Measurements from ENCODE around the gene SKAP1.

The SKAP1 gene

GRCh38 chr17:48175692-48176470 is 254.1 kb downstream of the SKAP1 start:
- no peak for DNase-seq (ENCODE audit: low read depth in 2 of 2)

- DNase-seq (ENCODE audit: low read depth in 2 of 2), result no peak
Measured at GRCh38 chr17:48174833-48175523, 255.0 kb downstream of the SKAP1 start.

- no peak for DNase-seq (ENCODE audit: low read depth in 2 of 2)
Measured at GRCh38 chr17:48173191-48173984, 256.6 kb downstream of the SKAP1 start.

GRCh38 chr17:48169926-48170325 is 260.1 kb downstream of the SKAP1 start:
- DNase-seq (ENCODE audit: low read depth in 2 of 2), result no peak

GRCh38 chr17:48163809-48164208 is 266.2 kb downstream of the SKAP1 start:
- no peak for DNase-seq (ENCODE audit: low read depth in 2 of 2)

- no peak for DNase-seq (ENCODE audit: low read depth in 2 of 2)
Measured at GRCh38 chr17:48162946-48163506, 267.0 kb downstream of the SKAP1 start.

GRCh38 chr17:48162306-48162934 is 267.6 kb downstream of the SKAP1 start:
- no peak for DNase-seq (ENCODE audit: low read depth in 2 of 2)

GRCh38 chr17:48161127-48161905 is 268.7 kb downstream of the SKAP1 start:
- no peak for DNase-seq (ENCODE audit: low read depth in 2 of 2)

GRCh38 chr17:48160177-48161081 is 269.6 kb downstream of the SKAP1 start:
- no peak for DNase-seq (ENCODE audit: low read depth in 2 of 2)

- no peak for DNase-seq (ENCODE audit: low read depth in 2 of 2)
Measured at GRCh38 chr17:48159232-48159631, 270.8 kb downstream of the SKAP1 start.

- no peak for DNase-seq (ENCODE audit: low read depth in 2 of 2)
Measured at GRCh38 chr17:48155889-48156611, 274.0 kb downstream of the SKAP1 start.

GRCh38 chr17:48153691-48154358 is 276.2 kb downstream of the SKAP1 start:
- no peak for DNase-seq (ENCODE audit: low read depth in 2 of 2)

- DNase-seq (ENCODE audit: low read depth in 2 of 2), result no peak
Measured at GRCh38 chr17:48152289-48152688, 277.7 kb downstream of the SKAP1 start.

GRCh38 chr17:48151220-48151619 is 278.8 kb downstream of the SKAP1 start:
- no peak for DNase-seq (ENCODE audit: low read depth in 2 of 2)

GRCh38 chr17:48150597-48151001 is 279.4 kb downstream of the SKAP1 start:
- DNase-seq (ENCODE audit: low read depth in 2 of 2), result no peak

- DNase-seq (ENCODE audit: low read depth in 2 of 2), result no peak
Measured at GRCh38 chr17:48149787-48150463, 280.1 kb downstream of the SKAP1 start.

GRCh38 chr17:48148854-48149786 is 280.9 kb downstream of the SKAP1 start:
- no peak for DNase-seq (ENCODE audit: low read depth in 2 of 2)

Measured in stimulated activated CD8-positive, alpha-beta memory T cell treated with anti-CD3 and anti-CD28 coated beads, Interleukin-7, amount 100 ng/mL, for 4 hours (primary cell).